MM.1S (cell line): ENCODE data around the gene MID1.

Experiments
- DNase-seq: peaks from one replicate; pipeline ENCODE4 v3.0.0-alpha.2; 2015
- H2AFZ ChIP-seq: fragments of 300-600 bp; sonication (generic); 2 replicates; pipeline ENCODE4 v1.6.0; 2016; ENCODE audit warnings: antibody characterized with exemption, low read length
- H3F3A ChIP-seq: fragments of 300-600 bp; sonication (generic); 2 replicates; pipeline ENCODE4 v1.6.1; 2016; ENCODE audit warnings: mild to moderate bottlenecking, antibody characterized with exemption, low read length, moderate library complexity, mixed read lengths; ENCODE audit not compliant: insufficient read depth
- H3K27ac ChIP-seq: fragments of 300-600 bp; sonication (generic); 2 replicates; pipeline ENCODE4 v1.5.1; 2016; ENCODE audit warnings: mild to moderate bottlenecking, low read length
- H3K27me3 ChIP-seq: fragments of 300-600 bp; sonication (generic); replicated peaks from 2 replicates; pipeline ENCODE4 v1.6.0; 2016; ENCODE audit warnings: low read length; ENCODE audit not compliant: insufficient read depth
- H3K36me3 ChIP-seq: fragments of 300-600 bp; sonication (generic); replicated peaks from 2 replicates; pipeline ENCODE4 v1.6.1; 2016; ENCODE audit warnings: mild to moderate bottlenecking, low read length, mixed read lengths; ENCODE audit not compliant: insufficient read depth
- H3K4me1 ChIP-seq: fragments of 300-600 bp; sonication (generic); 2 replicates; pipeline ENCODE4 v1.6.1; 2016; ENCODE audit warnings: low read length, mixed read lengths
- H3K4me2 ChIP-seq: fragments of 300-600 bp; sonication (generic); 2 replicates; pipeline ENCODE4 v1.6.0; 2016; ENCODE audit warnings: low read depth, low read length
- H3K4me3 ChIP-seq: fragments of 300-600 bp; sonication (generic); 2 replicates; pipeline ENCODE4 v1.5.1; 2016; ENCODE audit warnings: low read length, mixed read lengths
- H3K79me2 ChIP-seq: fragments of 300-600 bp; sonication (generic); 2 replicates; pipeline ENCODE4 v1.6.1; 2016; ENCODE audit warnings: mixed run types, low read length, mixed read lengths
- H3K9ac ChIP-seq: fragments of 300-600 bp; sonication (generic); 2 replicates; pipeline ENCODE4 v1.6.1; 2016; ENCODE audit warnings: low read length, mixed read lengths
- H3K9me2 ChIP-seq: fragments of 300-600 bp; sonication (generic); replicated peaks from 2 replicates; pipeline ENCODE4 v1.6.1; 2016; ENCODE audit warnings: mild to moderate bottlenecking, low read length, mixed read lengths; ENCODE audit not compliant: insufficient read depth
- H3K9me3 ChIP-seq: fragments of 300-600 bp; sonication (generic); replicated peaks from 2 replicates; pipeline ENCODE4 v1.6.1; 2016; ENCODE audit warnings: mild to moderate bottlenecking, low read length, mixed read lengths; ENCODE audit not compliant: insufficient read depth
- H4K20me1 ChIP-seq: fragments of 300-600 bp; sonication (generic); 2 replicates; pipeline ENCODE4 v1.6.1; 2016; ENCODE audit warnings: mild to moderate bottlenecking, low read length, moderate library complexity, mixed read lengths; ENCODE audit not compliant: insufficient read depth
- CTCF ChIP-seq: fragments of 300-600 bp; sonication (generic); IDR thresholded peaks from 2 replicates; pipeline ENCODE4 v1.5.1; 2016; ENCODE audit warnings: antibody characterized with exemption, low read length, mixed read lengths
- EZH2 ChIP-seq: fragments of 300-600 bp; sonication (generic); optimal IDR thresholded peaks from 2 replicates; pipeline ENCODE3; 2017; ENCODE audit warnings: low read depth, mild to moderate bottlenecking, antibody characterized with exemption, low read length, mixed read lengths
- EZH2phosphoT487 ChIP-seq: fragments of 300-600 bp; sonication (generic); IDR thresholded peaks from 2 replicates; pipeline ENCODE4 v1.6.1; 2018; ENCODE audit warnings: antibody characterized with exemption, low read length

The MID1 gene

GRCh38 chrX:10630320-10630719, 9.9 kb upstream of the MID1 start:
- Histone ChIP-seq H3K79me2 (no peaks in the 10 kb centered on the region), H3K9me2 (no peaks in the 10 kb centered on the region), H3K9ac (no peak overlapping the region), H2AFZ (no peak overlapping the region), H3K9me3 (no peaks in the 10 kb centered on the region), H3K4me1 (no peaks in the 10 kb centered on the region), H3K4me2 (no peak overlapping the region), H4K20me1 (no peaks in the 10 kb centered on the region), H3K27ac (no peak overlapping the region), H3K4me3 (no peak overlapping the region), H3K36me3 (no peaks in the 10 kb centered on the region), H3K27me3 (no peaks in the 10 kb centered on the region), H3F3A (no peaks in the 10 kb centered on the region)
- DNase-seq: no peak
- TF ChIP-seq EZH2phosphoT487: no peak
- TF ChIP-seq EZH2: no peak
- TF ChIP-seq CTCF: no peak

- H3K4me2 ChIP-seq: no peak overlapping the region
- H3K27me3 ChIP-seq: no peaks in the 10 kb centered on the region
- no peaks in the 10 kb centered on the region for H3K79me2 ChIP-seq
- H3K9me3 ChIP-seq: no peaks in the 10 kb centered on the region
- no peak for DNase-seq
- H3K36me3 ChIP-seq: no peaks in the 10 kb centered on the region
- no peak overlapping the region for H3K27ac ChIP-seq
- no peak overlapping the region for H2AFZ ChIP-seq
- no peaks in the 10 kb centered on the region for H3K9me2 ChIP-seq
- H3K4me1 ChIP-seq: no peaks in the 10 kb centered on the region
- no peaks in the 10 kb centered on the region for H4K20me1 ChIP-seq
- TF ChIP-seq EZH2phosphoT487 (no peak), CTCF (no peak), EZH2 (no peak)
- no peak overlapping the region for H3K4me3 ChIP-seq
- no peaks in the 10 kb centered on the region for H3F3A ChIP-seq
- no peak overlapping the region for H3K9ac ChIP-seq
These were observed 9.5 kb upstream of the MID1 start for GRCh38 chrX:10629905-10630304.

- H3K4me2 ChIP-seq: no peak overlapping the region
- no peak overlapping the region for H3K4me3 ChIP-seq
- H3K27ac ChIP-seq: no peak overlapping the region
- no peaks in the 10 kb centered on the region for H3K27me3 ChIP-seq
- no peaks in the 10 kb centered on the region for H3K9me2 ChIP-seq
- H3K9ac ChIP-seq: no peak overlapping the region
- no peak for TF ChIP-seq EZH2
- no peak for TF ChIP-seq EZH2phosphoT487
- no peak for TF ChIP-seq CTCF
- H3K9me3 ChIP-seq: no peaks in the 10 kb centered on the region
- H3K4me1 ChIP-seq: no peaks in the 10 kb centered on the region
- H2AFZ ChIP-seq: no peak overlapping the region
- H3K36me3 ChIP-seq: no peaks in the 10 kb centered on the region
- H3K79me2 ChIP-seq: no peaks in the 10 kb centered on the region
- no peaks in the 10 kb centered on the region for H3F3A ChIP-seq
- no peak for DNase-seq
- no peaks in the 10 kb centered on the region for H4K20me1 ChIP-seq
These were observed 8.5 kb upstream of the MID1 start for GRCh38 chrX:10628906-10629305.

- no peak for DNase-seq
- Histone ChIP-seq H3K79me2 (peaks cover 16% of the 10 kb centered on the region), H4K20me1 (no peaks in the 10 kb centered on the region), H3K27ac (no peak overlapping the region), H3K9me3 (no peaks in the 10 kb centered on the region), H3K27me3 (no peaks in the 10 kb centered on the region), H3K36me3 (no peaks in the 10 kb centered on the region), H3K9ac (no peak overlapping the region), H3K4me2 (no peak overlapping the region), H2AFZ (no peak overlapping the region), H3K4me3 (no peak overlapping the region), H3F3A (peaks cover 11% of the 10 kb centered on the region; the same call in 1 of the 2 replicates), H3K4me1 (no peaks in the 10 kb centered on the region), H3K9me2 (no peaks in the 10 kb centered on the region)
- TF ChIP-seq CTCF: no peak
- TF ChIP-seq EZH2: no peak
- TF ChIP-seq EZH2phosphoT487: no peak
These were observed 1.8 kb upstream of the MID1 start for GRCh38 chrX:10622197-10622596.
